Activated CD8-positive, alpha-beta T cell treated with anti-CD3 and anti-CD28 coated beads for 36 hours (primary cell): ENCODE data around the gene PRPH. TPM values are rescaled to one million over a fixed set of nuclear protein-coding genes. Genes with fewer than 3 reads are reported as not detected.

Source experiments
- ATAC-seq: fragments of 200-7000 bp; cut with Tn5 transposase; one replicate; pipeline ENCODE4 v1.10.0; 2021; ENCODE audit warnings: mild to moderate bottlenecking, moderate library complexity
- CTCF ChIA-PET: fragments of 350-600 bp; sonication (Branson Sonifier 250); formaldehyde crosslinking; loops from one replicate; lab custom pipeline; 2021; ENCODE audit warnings: antibody characterized with exemption; lab: Charles Lee
- POLR2A ChIA-PET: fragments of 350-600 bp; sonication (Branson Sonifier 250); formaldehyde crosslinking; loops from one replicate; lab custom pipeline; 2021; ENCODE audit warnings: antibody characterized with exemption; lab: Charles Lee
- DNase-seq: peaks from one replicate; pipeline ENCODE4 v3.0.0-alpha.2; 2020
- H3K27ac Mint-ChIP-seq: one replicate; pipeline ENCODE4 v1.8.0; 2021; ENCODE audit warnings: mild to moderate bottlenecking, mixed read lengths
- H3K27me3 Mint-ChIP-seq: one replicate; pipeline ENCODE4 v1.8.0; 2021; ENCODE audit warnings: mixed read lengths
- H3K36me3 Mint-ChIP-seq: one replicate; pipeline ENCODE4 v1.8.0; 2021; ENCODE audit warnings: low read depth, mixed read lengths
- H3K4me1 Mint-ChIP-seq: one replicate; pipeline ENCODE4 v1.8.0; 2021; ENCODE audit warnings: low read depth, mixed read lengths
- H3K4me3 Mint-ChIP-seq: one replicate; pipeline ENCODE4 v1.8.0; 2021; ENCODE audit warnings: mild to moderate bottlenecking, moderate library complexity, mixed read lengths
- H3K9me3 Mint-ChIP-seq: one replicate; pipeline ENCODE4 v1.8.0; 2021; ENCODE audit warnings: mixed read lengths
- CTCF ChIP-seq: fragments of 200-600 bp; IDR thresholded peaks from one replicate; pipeline ENCODE4 v1.8.0; 2022; ENCODE audit warnings: antibody characterized with exemption, mild to moderate bottlenecking
- intact Hi-C: fragments of 100-400 bp; cut with micrococcal nuclease; formaldehyde crosslinking; loops from one replicate; pipeline ENCODE4 v1.10.0; 2022
- total RNA-seq, 2 experiments: library from RNA; stranded (reverse); gene quantifications; one replicate each; pipeline ENCODE4 v1.2.3, GENCODE V29; 2021

PRPH gene
- total RNA-seq, 2 experiments from 2014 or later, result not detected

- no peaks in the 10 kb centered on the region for H3K36me3 Mint-ChIP-seq
- H3K4me3 Mint-ChIP-seq, result no peak overlapping the region
- no peaks in the 10 kb centered on the region for H3K4me1 Mint-ChIP-seq
- no peaks in the 10 kb centered on the region for H3K9me3 Mint-ChIP-seq
- ChIA-PET POLR2A (interaction anchor here (0.9 to 1.3 kb wide), 4 partner anchors 11 to 58 kb away, joined by 3 to 4 read pairs (median 3); no protein-coding TSS in a partner anchor), CTCF (interaction anchor here (0.7 to 9.7 kb wide), 5 partner anchors 11 to 230 kb away, joined by 4 to 145 read pairs (median 29); partner anchors contain the start of genes DNAJC22 and PRPH)
- no peak for TF ChIP-seq CTCF
- H3K27ac Mint-ChIP-seq, result no peak overlapping the region
- peaks cover 23% of the 10 kb centered on the region for H3K27me3 Mint-ChIP-seq
- no peak for ATAC-seq
- no peak for DNase-seq
- intact Hi-C loops, result no loop called here
These were observed 10.3 kb upstream of the PRPH start for GRCh38 chr12:49284672-49285071.

- no peak overlapping the region for H3K27ac Mint-ChIP-seq
- ChIA-PET POLR2A (interaction anchor here (1.1 kb wide), 1 partner anchor 10 kb away, joined by 3 read pairs; no protein-coding TSS in a partner anchor), CTCF (interaction anchor here (0.7 to 13.6 kb wide), 13 partner anchors 8 to 292 kb away, joined by 3 to 145 read pairs (median 10); partner anchors contain the start of genes C1QL4, DNAJC22 and PRPH)
- no peak for TF ChIP-seq CTCF
- no peak for DNase-seq
- no peak overlapping the region for H3K4me3 Mint-ChIP-seq
- intact Hi-C loops, result loop anchor here (2.0 kb wide), 1 partner anchor 55 kb away; no protein-coding TSS in a partner anchor
- no peaks in the 10 kb centered on the region for H3K36me3 Mint-ChIP-seq
- no peaks in the 10 kb centered on the region for H3K4me1 Mint-ChIP-seq
- no peak for ATAC-seq
- H3K9me3 Mint-ChIP-seq, result no peaks in the 10 kb centered on the region
- peaks cover 22% of the 10 kb centered on the region for H3K27me3 Mint-ChIP-seq
These were observed 7.1 kb upstream of the PRPH start for GRCh38 chr12:49287876-49288275.

- Mint-ChIP-seq H3K4me1 (no peaks in the 10 kb centered on the region), H3K36me3 (no peaks in the 10 kb centered on the region), H3K9me3 (no peaks in the 10 kb centered on the region), H3K27ac (no peak overlapping the region), H3K27me3 (peaks cover 22% of the 10 kb centered on the region), H3K4me3 (no peak overlapping the region)
- TF ChIP-seq CTCF, result peak; percentile 95
- ATAC-seq (peak; percentile 69), DNase-seq (peak; percentile 81)
- intact Hi-C loops, result loop anchor here (2.0 kb wide), 1 partner anchor 54 kb away; no protein-coding TSS in a partner anchor
- ChIA-PET POLR2A (interaction anchor here (0.7 to 1.9 kb wide), 6 partner anchors 9 to 79 kb away, joined by 3 to 8 read pairs (median 3); partner anchors contain the start of gene SPATS2), CTCF (interaction anchor here (0.6 to 13.6 kb wide), 40 partner anchors 9 to 292 kb away, joined by 3 to 145 read pairs (median 4); partner anchors contain the start of genes C1QL4, DNAJC22 and TROAP)
These were observed 6.5 kb upstream of the PRPH start for GRCh38 chr12:49288412-49288853.

- CTCF ChIA-PET, result interaction anchor here (0.6 to 13.6 kb wide), 44 partner anchors 8 to 291 kb away, joined by 3 to 145 read pairs (median 4); partner anchors contain the start of genes C1QL4, DNAJC22 and TROAP
- no peaks in the 10 kb centered on the region for H3K4me1 Mint-ChIP-seq
- H3K27me3 Mint-ChIP-seq, result peaks cover 25% of the 10 kb centered on the region
- ATAC-seq (no peak), DNase-seq (no peak)
- no peak overlapping the region for H3K4me3 Mint-ChIP-seq
- TF ChIP-seq CTCF, result no peak
- POLR2A ChIA-PET, result interaction anchor here (0.7 to 1.9 kb wide), 7 partner anchors 8 to 78 kb away, joined by 3 to 8 read pairs (median 3); partner anchors contain the start of genes C1QL4 and SPATS2
- H3K27ac Mint-ChIP-seq, result no peak overlapping the region
- intact Hi-C loops, result loop anchor here (2.0 kb wide), 1 partner anchor 54 kb away; no protein-coding TSS in a partner anchor
- no peaks in the 10 kb centered on the region for H3K9me3 Mint-ChIP-seq
- H3K36me3 Mint-ChIP-seq, result no peaks in the 10 kb centered on the region
These were observed 5.9 kb upstream of the PRPH start for GRCh38 chr12:49288922-49289555.
